C1 segment of cervical spinal cord (tissue), 14 donors: ENCODE measurements around the gene LEFTY2.
"Not testable (repeated sequence)": the region's sequence is repeated elsewhere in the genome, so short reads cannot be mapped to it uniquely, and the experiment has no call there.

Experiments
- DNase-seq, 14 donors: peaks; one replicate each; lab custom pipeline; 2025; lab: John Stamatoyannopoulos, UW

LEFTY2 gene

DNA sequence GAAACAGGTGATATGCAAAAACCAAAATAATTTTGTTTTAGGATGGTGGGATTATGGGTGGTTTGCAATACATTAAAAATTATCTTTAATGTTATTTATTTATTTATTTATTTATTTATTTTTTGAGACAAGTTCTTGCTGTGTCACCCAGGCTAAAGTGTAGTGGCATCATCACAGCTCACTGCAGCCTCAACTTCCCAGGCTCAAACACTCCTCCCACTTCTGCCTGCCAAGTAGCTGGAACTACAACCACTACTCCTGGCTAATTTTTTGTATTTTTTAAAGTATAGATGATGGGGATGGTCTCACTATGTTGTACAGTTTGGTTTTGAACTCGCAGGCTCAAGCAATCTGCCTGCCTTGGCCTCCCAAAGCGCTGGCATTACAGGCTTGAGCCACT lies 10.5 kb downstream of the LEFTY2 start:
- no peak for DNase-seq

DNA sequence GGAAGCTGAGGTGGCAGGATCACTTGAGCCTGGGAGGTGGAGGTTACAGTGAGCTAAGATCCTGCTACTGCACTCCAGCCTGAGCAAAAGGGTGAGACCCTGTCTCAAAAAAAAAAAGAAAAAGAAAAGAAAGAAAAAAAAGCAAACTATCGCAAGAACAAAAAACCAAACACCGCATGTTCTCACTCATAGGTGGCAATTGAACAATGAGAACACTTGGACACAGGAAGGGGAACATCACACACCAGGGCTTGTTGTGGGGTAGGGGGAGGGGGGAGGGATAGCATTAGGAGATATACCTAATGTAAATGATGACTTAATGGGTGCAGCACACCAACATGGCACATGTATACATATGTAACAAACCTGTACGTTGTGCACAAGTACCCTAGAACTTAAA lies 11.6 kb downstream of the LEFTY2 start:
- not testable (repeated sequence) for DNase-seq

DNA sequence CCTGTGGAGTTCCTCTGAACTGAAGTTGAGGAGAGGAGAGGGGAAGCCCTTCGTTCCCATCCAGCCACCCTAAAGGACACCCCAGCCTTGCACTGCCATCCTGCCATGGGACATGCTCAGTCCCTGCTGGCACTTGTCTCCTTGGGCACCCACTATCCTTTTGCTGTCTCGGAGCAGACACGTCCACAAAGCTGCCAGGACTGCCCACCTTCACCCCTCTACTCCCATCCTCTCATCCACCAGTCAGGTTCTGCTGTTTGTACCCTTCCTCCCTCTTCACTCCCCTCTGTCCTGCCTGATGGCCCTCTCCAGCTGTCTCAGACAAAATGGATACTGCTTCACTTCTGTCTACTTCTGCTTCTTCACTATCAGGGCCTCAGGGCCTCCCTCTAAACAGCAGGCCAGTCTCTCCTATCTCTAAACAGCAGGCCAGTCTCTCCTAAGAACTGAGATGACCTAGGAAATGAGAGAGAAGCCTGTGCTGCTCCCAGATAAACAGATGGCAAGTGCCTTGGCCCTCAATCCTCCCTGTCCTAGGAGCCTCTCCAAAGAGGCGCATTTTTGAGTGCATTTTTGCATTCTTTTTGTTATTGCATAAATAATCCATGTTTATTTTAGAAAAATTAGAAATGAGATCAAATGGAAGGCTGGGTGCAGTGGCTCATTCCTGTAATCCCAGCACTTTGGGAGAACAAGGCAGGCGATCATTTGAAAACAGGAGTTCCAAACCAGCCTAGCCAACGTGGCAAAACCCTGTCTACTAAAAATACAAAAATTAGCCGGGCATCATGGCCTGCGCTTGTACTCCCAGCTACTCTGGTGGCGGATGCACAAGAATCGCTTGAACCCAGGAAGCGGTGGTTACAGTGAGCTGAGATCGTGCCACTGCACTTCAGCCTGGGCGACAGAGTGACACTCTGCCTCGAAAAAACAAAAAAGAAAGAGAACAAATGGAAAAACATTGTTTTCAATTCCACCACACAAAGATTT lies 12.5 kb downstream of the LEFTY2 start:
- DNase-seq = no peak

DNA sequence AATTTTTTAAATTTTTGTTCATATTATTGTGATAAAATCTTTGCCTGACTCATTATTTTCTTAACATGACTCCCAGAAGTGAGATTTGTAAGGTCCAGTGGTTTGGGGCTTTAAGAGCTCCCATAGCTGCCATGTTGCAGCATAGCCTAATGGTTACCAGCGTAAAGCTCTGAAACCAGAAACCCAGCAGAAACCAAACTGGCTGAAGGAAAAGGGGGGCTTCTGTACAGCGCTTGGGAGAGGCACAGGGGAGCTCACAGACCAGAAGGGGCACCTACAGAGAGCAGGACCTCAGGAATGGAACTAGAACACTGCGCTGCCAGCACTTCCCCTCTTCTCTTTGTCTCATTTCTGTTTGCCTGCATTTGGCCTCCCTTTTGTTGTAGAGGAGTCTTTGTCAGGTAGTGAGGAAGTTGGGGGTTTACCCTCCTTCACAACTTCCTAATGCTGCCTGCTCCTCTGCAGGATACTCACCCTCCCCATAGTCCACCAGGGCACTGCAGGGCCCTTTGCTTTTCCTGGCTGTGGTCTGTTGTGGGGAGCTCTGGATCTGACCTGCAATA lies 14.4 kb downstream of the LEFTY2 start:
- DNase-seq = no peak

DNA sequence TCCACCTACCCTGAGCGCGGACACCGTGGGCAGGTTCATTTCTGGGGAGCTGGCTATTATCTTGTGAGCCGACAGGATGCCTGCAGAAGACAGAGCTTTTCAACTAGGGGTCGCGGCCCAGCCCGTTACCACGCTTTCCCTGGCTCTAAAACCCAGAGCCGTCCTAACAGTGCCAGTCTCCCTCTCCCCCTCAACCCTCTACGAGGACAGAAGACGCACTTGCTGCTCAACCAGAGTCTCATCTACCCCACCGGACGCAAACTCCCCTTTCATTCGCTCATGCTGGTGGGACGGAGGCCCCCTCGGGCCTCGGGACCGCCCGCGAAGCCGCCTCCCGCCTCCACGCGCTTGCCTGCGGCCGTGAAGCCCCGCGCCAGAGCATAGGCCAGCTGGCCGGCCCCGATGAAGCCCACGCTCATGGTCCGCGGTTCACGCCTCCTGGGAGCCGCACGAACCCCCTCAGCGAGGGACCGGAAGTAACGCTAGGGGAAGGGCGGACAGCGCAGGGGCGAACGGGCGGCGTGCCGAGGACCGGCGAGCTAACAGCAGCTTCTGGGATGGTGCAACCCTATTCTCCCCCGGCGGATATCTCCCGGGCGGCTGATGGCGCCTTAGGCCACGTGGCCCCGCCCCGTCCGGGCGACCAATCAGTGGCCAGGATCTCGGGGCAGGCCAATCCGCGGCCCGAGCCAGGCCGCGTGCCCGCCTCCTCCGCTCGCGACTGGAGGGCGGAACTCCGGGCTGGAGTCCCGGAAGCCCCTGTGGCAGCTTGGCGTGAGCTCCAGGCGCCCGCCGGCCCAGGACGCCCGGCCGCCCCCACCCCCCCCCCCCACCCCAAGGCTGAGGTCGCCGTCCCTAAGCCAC lies 17.1 kb downstream of the LEFTY2 start, which contains the start of gene PYCR2:
PYCR2 (minus strand) TSS at position 559 of the 864 bp plus-strand sequence; CDS start at position 419, 140 bp downstream.
- DNase-seq = peak; percentile 73 to 98 (median 92)

DNA sequence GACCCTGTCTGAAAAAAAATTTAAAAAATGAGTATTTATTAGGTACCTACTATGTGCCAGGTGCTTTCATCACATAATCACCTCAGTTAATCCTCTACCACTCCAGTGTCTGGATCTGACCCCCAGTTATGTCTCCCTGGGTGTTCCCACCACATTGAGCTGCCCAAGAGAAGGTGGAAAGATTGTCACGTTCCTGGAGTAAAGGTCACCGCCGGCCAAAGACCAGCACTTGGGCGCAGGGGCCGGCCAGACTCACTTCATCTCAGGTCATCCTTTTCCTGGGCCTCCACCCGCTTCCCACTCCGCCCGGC lies 17.7 kb downstream of the LEFTY2 start:
- DNase-seq = no peak

DNA sequence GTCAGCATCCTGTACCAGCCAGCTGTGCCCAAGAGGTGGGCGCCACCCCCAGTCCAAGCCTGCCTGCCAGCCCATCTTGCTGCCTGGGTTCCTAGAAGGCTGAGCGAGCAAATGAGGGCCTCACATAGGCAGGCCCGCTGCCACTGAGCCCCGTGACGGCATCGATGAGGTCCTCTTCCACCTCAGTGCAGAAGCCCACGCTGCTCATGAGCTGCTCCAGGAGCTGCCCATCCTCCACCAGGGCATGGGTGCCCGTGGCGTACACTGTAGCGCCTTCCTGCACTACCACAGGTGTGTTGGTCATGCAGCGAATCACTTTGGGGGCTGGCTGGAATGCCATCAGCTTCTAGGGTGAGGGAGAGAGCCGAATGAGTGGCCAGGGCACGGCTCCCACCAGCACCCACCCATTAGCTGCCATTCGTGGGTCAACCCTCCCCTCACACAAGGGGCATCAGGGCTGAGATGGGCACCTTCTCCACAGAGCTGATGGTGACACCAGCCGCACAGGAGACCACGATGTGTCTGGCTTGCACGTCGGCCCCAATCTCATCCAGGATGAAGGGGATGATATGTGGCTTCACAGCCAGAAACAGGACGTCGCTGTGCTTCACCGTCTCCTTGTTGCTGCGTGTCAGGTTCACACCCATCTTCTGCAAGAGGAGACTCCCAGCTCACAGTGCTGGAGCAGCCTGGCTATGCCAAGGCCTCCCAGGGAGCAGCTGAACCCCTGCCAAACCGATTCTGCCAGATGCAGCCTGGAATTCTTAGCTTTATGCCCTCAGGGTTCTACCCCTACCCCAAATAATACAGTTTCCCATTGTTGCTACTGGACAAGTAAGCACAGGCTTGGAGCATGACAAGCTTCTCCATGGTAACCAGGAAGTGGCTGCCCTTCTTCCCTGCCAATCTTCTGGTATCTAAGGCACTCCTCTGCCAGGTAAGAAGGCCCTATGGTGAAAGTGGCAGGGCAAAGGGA lies 19.0 kb downstream of the LEFTY2 start:
- peak in 3 of 14 donors; percentile 22 to 38 (median 25) for DNase-seq

DNA sequence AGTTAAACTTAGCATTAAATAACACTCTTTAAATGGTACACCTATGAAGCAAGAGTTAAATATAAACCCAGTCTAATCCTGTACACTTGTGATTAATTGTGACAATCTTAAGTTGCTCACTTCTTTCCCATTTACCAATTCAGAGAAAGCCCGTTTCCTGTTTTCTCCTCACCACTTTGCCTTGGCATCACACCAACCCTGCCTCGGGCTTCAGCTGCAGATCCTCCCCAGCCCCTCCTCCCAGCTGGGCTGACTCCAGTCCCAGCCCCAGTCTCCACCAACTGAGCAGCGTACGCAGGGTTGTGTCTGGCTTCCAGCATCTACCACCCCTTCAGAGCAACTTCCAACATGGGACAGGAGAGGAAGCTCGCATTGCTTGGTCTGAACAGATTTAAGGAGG lies 21.1 kb downstream of the LEFTY2 start:
- DNase-seq = peak in 13 of 14 donors; percentile 20 to 81 (median 71)

DNA sequence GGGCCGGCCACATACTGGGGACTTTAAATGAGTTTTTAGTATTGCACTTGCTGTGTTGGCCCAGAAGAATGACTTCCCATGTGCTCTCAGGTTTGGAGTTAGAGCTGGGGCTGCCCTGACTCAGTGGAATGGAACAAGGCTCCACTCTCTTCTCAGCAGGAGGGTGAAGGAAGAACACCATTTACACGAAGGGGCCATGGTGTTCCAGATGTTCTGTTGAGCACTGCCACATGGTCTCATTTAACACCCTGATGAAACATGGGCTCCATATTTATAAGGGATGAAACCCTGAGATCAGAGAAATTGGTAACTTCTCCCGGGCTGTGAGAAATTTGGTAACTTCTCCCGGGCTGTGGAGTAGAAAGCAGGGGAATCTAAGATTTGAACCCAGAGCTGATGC lies 22.7 kb downstream of the LEFTY2 start:
- DNase-seq = no peak

DNA sequence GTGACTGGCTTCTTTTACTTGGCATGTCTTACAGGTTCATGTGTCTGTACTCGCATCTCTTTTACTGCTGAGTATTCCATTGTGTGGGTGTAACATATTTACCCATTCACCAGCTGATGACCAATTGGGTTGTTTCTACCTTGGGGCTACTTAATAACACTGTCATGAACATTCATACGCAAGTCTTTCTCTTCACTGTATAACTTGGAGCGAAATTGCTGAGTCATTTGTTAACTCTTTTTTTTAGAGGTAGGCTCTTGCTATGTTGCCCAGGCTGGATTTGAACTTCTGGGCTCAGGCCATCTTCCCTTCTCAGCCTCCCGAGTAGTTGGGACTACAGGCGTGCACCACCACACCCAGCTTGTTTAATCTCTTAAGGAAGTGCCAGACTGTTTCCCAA lies 23.5 kb downstream of the LEFTY2 start:
- DNase-seq = no peak

DNA sequence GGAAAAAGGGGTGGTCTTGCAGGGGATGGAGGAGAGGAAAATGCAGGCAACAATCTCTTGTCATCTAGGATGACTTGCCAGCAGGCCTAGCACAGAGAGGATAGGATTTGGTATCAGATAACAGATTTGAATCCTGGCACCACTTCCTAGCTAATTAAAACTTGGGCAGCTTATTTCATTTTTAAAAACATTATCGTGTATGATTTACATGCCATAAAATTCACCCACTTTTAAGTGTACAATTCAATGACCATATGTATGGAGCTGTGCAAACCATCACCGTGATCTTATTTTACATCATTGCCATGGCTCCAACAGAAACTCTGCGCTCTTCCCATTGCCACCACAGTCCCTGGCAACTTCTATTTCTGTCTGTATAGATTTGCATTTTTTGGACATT lies 23.9 kb downstream of the LEFTY2 start:
- DNase-seq = no peak

DNA sequence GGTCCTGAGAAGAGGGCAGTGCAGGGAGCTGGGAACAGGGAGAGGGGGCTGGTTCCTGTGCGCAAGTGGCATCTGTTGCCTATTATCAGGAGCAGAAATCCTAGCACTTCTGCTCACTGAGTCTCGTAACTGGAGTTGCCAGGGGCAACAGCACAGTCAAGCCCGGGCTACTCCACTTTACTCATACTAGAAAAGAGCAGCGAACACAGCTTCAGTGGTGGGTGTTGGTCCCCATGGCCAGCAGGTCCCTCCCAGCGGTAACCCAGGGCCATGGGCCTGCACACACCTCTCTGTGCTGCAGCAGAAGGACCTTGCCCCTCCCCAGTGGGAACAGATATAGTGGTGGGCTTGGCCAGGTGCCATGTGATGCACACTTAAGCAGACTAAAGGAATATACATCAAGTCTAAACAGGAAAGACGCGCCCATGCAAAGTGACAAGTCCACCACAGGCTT lies 25.5 kb downstream of the LEFTY2 start:
- no peak for DNase-seq

DNA sequence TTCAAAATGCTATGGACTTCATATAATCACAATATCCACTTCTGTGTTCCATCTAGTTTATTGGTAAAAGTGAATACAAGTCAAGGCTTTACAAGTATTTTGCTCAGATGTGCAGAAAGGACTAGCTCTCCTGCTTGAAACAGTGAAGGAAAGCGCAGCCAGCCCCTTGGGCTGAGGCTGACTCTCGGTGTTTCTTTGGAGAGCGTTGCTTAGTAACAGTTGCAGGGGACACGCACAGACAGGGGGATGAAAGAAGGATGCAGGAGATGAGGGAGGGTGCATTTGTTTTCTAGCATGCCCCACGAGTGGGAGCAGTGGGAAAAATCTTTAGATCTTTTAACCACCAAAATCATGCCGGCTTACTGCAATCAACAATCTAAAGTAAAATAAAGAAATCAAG lies 26.1 kb downstream of the LEFTY2 start:
- DNase-seq = no peak

DNA sequence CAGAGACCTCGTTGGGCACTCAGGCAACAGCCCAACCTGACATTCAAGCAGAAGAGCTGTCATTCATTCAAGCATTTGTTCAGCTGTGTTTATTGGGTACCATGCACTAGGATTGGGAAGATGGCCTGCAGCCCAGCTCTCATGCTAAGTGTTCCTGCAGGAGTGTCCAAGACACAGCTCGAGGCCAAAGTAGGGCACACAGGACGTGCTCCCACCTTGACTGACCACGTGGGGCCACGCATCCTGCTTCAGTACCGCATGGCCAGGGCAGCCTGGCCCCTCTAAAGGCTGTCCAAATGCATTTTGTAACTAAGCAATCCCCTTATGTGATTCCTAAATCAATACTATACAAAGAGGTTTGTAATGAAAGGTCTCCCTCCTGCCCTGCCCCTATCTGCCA lies 26.6 kb downstream of the LEFTY2 start:
- no peak for DNase-seq

DNA sequence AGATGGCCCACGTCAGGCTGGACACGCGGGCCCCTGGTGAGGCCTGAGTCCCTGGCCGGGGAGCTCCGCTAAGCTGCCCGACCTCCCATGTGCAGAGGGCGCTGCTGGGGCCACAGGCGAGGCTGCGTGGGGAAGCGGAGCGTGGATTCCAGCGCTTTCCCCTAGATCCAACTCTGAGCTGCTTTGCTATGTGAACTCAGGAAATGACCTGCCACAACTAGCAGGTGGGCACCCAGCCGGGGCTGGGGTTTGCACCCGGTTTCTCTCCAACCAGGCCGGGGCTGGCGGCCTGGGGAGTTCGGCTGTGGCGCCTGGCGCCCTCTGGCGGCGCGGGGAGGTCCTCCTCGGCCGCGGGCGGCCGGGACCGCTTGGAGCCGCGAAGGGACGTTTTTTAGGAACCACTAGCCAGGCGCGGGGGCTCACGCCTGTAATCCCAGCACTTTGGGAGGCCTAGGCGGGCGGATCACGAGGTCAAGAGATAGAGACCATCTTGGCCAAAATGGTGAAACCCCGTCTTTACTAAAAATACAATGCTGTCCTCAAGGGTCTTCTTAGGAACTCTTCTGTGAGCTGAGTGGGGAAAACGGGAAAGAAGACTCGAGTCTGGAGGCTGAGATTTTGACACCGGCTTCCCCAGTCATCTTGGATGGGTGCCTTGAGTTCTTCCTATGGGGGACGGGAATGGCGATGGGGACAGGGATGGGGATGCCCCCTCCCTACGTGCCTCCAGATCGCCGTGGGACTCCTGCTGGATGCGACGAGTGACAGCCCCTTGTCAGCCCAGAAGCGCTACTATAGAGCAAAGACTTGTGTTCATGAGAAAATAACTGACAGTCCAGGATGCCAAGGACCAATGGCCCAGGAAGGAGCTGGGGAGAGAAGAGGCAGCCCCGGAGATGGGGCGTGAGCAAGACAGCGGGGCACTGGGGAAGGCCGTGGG lies 29.6 kb downstream of the LEFTY2 start:
- peak in 8 of 14 donors; percentile 9 to 62 (median 40) for DNase-seq

DNA sequence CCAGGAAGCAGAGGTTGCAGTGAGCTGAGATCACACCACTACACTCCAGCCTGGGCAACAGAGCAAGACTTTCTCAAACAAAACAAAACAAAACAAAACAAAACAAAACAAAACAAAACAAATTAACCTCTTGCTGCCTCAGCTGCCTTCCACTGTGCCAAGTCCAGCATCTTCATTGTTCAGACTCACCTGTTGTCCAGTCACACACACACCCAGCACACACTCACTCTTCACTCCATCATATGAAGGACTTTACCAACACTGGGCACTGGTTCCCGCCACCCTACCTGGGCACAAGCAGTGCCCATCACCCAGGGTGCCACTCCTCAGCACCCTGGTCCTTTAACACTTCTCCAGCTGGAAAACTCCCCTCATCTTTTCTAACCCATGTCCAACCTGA lies 31.5 kb downstream of the LEFTY2 start:
- no peak for DNase-seq

DNA sequence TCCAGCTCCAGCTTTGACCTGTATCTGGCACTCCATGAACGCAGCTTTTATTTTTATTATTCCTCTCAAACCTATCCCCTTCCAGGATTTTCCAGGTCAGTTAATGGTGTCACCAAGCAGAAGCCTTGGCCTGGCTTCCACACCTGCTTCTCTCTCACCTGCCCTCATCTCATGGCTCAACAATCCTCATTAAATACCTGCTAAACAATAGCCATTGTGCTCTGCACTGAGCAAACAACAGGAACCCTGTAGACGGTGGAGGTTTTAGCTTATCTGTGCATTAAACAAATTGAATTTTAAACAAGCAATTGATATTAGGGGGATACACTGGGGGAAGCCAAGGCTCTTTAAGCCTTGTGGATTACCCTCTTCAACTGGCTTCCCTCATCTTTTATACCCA lies 32.2 kb downstream of the LEFTY2 start:
- DNase-seq = no peak

DNA sequence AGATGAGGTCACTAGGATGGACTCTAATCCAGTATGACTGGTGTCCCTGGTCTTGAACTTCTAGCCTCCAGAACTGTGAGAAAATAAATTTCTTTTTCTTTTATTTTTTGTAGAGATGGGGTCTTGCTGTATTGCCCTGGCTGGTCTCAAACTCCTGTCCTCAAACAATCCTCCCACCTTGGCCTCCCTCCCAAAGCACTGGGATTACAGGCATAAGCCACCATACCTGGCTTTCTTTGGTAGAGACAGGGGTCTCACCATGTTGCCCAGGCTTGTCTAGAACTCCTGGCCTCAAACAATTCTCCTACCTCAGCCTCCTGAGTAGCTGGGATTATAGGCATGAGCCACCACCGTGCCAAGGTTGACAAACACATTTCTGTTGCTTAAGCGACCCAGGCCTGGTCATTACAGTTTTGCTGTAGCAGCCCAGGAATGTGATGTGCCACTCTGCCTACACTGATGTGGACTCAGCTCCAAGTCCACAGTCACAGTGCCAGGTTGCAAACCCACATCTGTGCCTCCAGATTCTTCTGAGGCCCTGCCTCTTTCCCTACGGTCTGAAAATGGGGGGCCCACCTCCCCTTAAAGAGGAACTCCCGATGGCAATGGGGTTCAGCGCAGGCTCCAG lies 32.9 kb downstream of the LEFTY2 start:
- DNase-seq = no peak

DNA sequence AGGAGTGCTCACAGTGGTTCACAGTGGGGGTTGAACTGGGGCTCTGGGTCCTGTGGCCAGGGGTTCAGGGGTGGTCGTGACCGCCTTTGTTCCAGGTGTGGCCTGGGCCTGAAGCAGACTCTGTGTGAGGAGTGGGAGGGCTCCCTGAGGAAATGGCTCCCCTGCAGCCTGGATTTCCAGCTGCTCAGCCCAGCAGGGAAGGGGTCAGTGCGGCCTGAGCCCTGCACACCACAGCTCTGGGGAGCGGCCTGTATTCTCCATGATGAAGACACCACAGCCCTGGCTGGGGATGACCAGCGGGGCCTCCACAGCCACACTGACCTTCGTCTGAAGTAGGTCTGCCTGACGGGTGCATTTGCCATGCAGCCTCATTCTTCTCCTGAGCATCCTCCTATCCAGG lies 33.7 kb downstream of the LEFTY2 start:
- DNase-seq = no peak
